Measurements from ENCODE around the gene CADPS.

The CADPS gene

DNA sequence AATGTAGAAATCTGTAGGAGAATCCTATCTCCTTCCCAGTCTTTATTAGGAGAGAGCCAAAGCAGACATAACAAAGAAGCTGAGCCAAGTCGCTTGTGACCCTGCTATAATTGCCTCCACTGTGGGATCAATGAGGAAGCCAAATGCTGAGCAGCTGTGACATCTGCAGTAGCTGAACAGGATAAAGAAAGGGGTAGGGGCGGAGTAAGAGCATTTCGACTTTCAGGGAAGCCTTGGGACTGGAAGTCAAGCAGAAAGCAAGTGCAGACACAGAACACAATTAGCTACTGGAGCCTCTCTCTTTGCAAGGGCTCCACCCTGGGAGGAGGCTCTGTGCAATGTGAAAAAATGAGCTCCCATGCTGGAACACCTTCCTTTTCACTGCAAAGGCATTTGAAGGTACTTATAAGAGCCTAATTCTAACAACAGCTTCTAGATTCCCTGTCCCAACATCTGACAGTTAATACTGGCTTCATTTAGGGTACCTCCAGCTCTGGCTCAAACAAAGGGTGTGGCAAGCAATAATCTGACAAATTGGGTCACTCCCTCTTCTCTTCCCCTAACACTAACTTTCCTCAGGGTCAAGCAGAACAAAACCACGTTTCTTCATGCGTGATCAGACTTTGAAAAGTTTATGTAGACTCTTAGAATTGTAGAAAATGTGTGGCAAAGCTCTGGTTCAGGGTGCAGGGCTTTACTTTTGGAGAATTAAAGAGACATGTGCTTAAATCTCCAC is 166.4 kb downstream of the CADPS start:
- no peaks in the 10 kb centered on the region for H3K9me2 ChIP-seq (ENCODE audit: low read depth, low read length)
- H3K4me3 ChIP-seq (ENCODE audit: low read depth, low read length, poor library complexity, severe bottlenecking): no peak overlapping the region
- no peaks in the 10 kb centered on the region for H3K36me3 ChIP-seq (ENCODE audit: insufficient read depth, low read length)
- peaks cover 19% of the 10 kb centered on the region for H3K4me1 ChIP-seq (ENCODE audit: insufficient read depth, low read length, severe bottlenecking)
- TF ChIP-seq, protein P1, sequence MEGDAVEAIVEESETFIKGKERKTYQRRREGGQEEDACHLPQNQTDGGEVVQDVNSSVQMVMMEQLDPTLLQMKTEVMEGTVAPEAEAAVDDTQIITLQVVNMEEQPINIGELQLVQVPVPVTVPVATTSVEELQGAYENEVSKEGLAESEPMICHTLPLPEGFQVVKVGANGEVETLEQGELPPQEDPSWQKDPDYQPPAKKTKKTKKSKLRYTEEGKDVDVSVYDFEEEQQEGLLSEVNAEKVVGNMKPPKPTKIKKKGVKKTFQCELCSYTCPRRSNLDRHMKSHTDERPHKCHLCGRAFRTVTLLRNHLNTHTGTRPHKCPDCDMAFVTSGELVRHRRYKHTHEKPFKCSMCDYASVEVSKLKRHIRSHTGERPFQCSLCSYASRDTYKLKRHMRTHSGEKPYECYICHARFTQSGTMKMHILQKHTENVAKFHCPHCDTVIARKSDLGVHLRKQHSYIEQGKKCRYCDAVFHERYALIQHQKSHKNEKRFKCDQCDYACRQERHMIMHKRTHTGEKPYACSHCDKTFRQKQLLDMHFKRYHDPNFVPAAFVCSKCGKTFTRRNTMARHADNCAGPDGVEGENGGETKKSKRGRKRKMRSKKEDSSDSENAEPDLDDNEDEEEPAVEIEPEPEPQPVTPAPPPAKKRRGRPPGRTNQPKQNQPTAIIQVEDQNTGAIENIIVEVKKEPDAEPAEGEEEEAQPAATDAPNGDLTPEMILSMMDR (IDR thresholded peaks at IDR 0.05; ENCODE audit: low read length): no peak
- TF ChIP-seq EZH2 (IDR thresholded peaks at IDR 0.05; ENCODE audit: borderline replicate concordance, low read length): no peak
- no peak overlapping the region for H3K27ac ChIP-seq (ENCODE audit: low read depth, low read length, poor library complexity, severe bottlenecking)
- no peaks in the 10 kb centered on the region for H3K27me3 ChIP-seq (ENCODE audit: insufficient read depth, low read length)
- no peak overlapping the region; the same call in 1 of the 2 replicates for H3K4me2 ChIP-seq (ENCODE audit: low read length)
- H3K9me3 ChIP-seq (ENCODE audit: low read length): no peaks in the 10 kb centered on the region
- H3F3A ChIP-seq (ENCODE audit: insufficient read depth, low read length): no peaks in the 10 kb centered on the region
- H4K20me1 ChIP-seq (ENCODE audit: insufficient read depth, low read length): no peaks in the 10 kb centered on the region
- H3K79me2 ChIP-seq (ENCODE audit: insufficient read depth, low read length): no peaks in the 10 kb centered on the region
- no peak overlapping the region for H3K9ac ChIP-seq (ENCODE audit: low read length)
- peak overlapping the region; percentile 88; the same call in 1 of the 2 replicates for H2AFZ ChIP-seq (ENCODE audit: low read length)

DNA sequence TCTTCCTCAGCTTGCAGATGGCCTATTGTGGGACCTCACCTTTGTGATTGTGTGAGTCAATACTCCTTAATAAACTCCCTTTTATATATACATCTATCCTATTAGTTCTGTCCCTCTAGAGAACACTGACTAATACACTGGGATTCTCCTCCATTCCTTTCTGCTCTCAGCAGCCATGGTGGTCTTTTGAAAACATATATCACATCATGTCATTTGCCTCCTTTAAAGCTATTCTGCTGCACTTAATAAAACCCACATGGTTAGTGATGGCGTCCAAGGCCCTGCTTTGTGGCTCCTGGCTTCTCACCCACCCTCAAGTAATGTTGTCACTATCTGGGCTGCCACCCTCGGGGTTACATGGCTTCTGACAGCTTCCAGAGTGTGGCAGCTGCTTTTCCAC is 169.5 kb downstream of the CADPS start:
- Histone ChIP-seq H2AFZ (ENCODE audit: low read length) (no peak overlapping the region), H3K9me2 (ENCODE audit: low read depth, low read length) (no peaks in the 10 kb centered on the region), H3F3A (ENCODE audit: insufficient read depth, low read length) (no peaks in the 10 kb centered on the region), H3K4me3 (ENCODE audit: low read depth, low read length, poor library complexity, severe bottlenecking) (no peak overlapping the region), H3K79me2 (ENCODE audit: insufficient read depth, low read length) (no peaks in the 10 kb centered on the region), H3K4me1 (ENCODE audit: insufficient read depth, low read length, severe bottlenecking) (peaks cover 12% of the 10 kb centered on the region), H3K9me3 (ENCODE audit: low read length) (no peaks in the 10 kb centered on the region), H4K20me1 (ENCODE audit: insufficient read depth, low read length) (no peaks in the 10 kb centered on the region), H3K4me2 (ENCODE audit: low read length) (no peak overlapping the region), H3K36me3 (ENCODE audit: insufficient read depth, low read length) (no peaks in the 10 kb centered on the region), H3K9ac (ENCODE audit: low read length) (no peak overlapping the region), H3K27ac (ENCODE audit: low read depth, low read length, poor library complexity, severe bottlenecking) (no peak overlapping the region), H3K27me3 (ENCODE audit: insufficient read depth, low read length) (no peaks in the 10 kb centered on the region)
- TF ChIP-seq, protein P1 (IDR thresholded peaks at IDR 0.05; ENCODE audit: low read length): no peak
- TF ChIP-seq EZH2 (IDR thresholded peaks at IDR 0.05; ENCODE audit: borderline replicate concordance, low read length): no peak

DNA sequence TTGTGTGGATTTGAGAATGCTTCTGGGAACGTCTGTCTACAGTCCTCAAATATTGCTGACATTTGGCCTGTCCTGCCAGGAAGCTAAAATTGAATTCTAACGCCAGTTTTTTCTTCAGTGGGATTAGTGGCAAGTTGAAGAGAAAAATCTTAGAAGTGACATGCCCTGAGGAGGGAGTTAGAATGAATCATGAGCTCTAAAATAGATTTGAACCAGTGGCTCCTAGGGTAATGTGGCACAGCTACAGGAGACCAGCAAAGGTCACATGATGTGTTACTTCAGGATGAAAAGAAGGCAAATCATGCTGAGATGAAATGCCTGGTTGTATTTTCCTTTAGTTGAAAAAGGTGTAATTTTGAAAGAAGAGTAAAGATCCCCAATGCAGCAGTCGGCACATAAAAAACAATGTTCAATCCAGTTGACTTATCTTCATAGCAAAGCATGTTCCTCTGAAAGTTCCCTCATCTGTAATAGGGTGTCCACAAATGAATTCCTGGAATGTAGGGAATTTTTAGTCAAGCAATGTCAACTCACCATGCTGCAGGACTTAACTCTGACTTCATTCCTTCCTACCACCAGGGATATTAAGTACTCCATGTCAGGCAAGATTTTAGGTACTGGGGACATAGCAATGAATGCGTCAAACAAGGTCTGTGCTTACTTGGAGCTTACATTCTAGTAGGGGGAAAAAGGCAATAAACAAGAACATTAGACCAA is 171.6 kb downstream of the CADPS start:
- H3K27ac ChIP-seq (ENCODE audit: low read depth, low read length, poor library complexity, severe bottlenecking): no peak overlapping the region
- no peaks in the 10 kb centered on the region for H3K9me3 ChIP-seq (ENCODE audit: low read length)
- H3K4me2 ChIP-seq (ENCODE audit: low read length): no peak overlapping the region

More for the DNA sequence above, 171.6 kb downstream of the CADPS start:
- no peak overlapping the region for H3K4me3 ChIP-seq (ENCODE audit: low read depth, low read length, poor library complexity, severe bottlenecking)
- no peaks in the 10 kb centered on the region for H3K9me2 ChIP-seq (ENCODE audit: low read depth, low read length)
- H4K20me1 ChIP-seq (ENCODE audit: insufficient read depth, low read length): no peaks in the 10 kb centered on the region
- H3K79me2 ChIP-seq (ENCODE audit: insufficient read depth, low read length): no peaks in the 10 kb centered on the region
- peaks cover 3% of the 10 kb centered on the region for H3K4me1 ChIP-seq (ENCODE audit: insufficient read depth, low read length, severe bottlenecking)
- no peaks in the 10 kb centered on the region for H3K36me3 ChIP-seq (ENCODE audit: insufficient read depth, low read length)
- H2AFZ ChIP-seq (ENCODE audit: low read length): no peak overlapping the region
- no peaks in the 10 kb centered on the region for H3K27me3 ChIP-seq (ENCODE audit: insufficient read depth, low read length)
- TF ChIP-seq, protein P1 (IDR thresholded peaks at IDR 0.05; ENCODE audit: low read length): no peak
- no peak for TF ChIP-seq EZH2 (IDR thresholded peaks at IDR 0.05; ENCODE audit: borderline replicate concordance, low read length)
- H3F3A ChIP-seq (ENCODE audit: insufficient read depth, low read length): no peaks in the 10 kb centered on the region
- H3K9ac ChIP-seq (ENCODE audit: low read length): no peak overlapping the region

Measured in OCI-LY1 (cell line).